Astrocyte (in vitro differentiated cells and primary cell): ENCODE measurements around the gene STARD13. TPM values are rescaled to one million over a fixed set of nuclear protein-coding genes. Genes with fewer than 3 reads are reported as not detected.

Source experiments
- DNase-seq: peaks from one replicate; pipeline ENCODE4 v3.0.0-alpha.2; 2010; ENCODE audit warnings: low read depth
- FAIRE-seq: peaks from 2 replicates; lab custom pipeline; 2011; peaks lifted over from hg19 to GRCh38; lab: Jason Lieb, UNC
- H2AFZ ChIP-seq: 2 replicates; pipeline ENCODE4 v1.6.0; 2012; ENCODE audit warnings: low read depth, low read length, inconsistent platforms
- H3K27ac ChIP-seq: 2 replicates; pipeline ENCODE4 v1.5.1; 2011; ENCODE audit warnings: low read depth, low read length, inconsistent platforms
- H3K27me3 ChIP-seq: 2 replicates; pipeline ENCODE4 v1.6.0; 2011; ENCODE audit warnings: low read length, inconsistent platforms; ENCODE audit not compliant: insufficient read depth
- H3K36me3 ChIP-seq: 2 replicates; pipeline ENCODE4 v1.5.1; 2011; ENCODE audit warnings: low read length, inconsistent platforms; ENCODE audit not compliant: insufficient read depth
- H3K4me1 ChIP-seq: 2 replicates; pipeline ENCODE4 v1.5.1; 2011; ENCODE audit warnings: low read length, inconsistent platforms; ENCODE audit not compliant: insufficient read depth
- H3K4me2 ChIP-seq: 2 replicates; pipeline ENCODE4 v1.6.0; 2012; ENCODE audit warnings: low read length, inconsistent platforms
- H3K4me3 ChIP-seq: 2 replicates; pipeline ENCODE4 v1.5.1; 2011; ENCODE audit warnings: low read depth, mild to moderate bottlenecking, low read length, inconsistent platforms; ENCODE audit not compliant: insufficient read depth
- H3K79me2 ChIP-seq: 2 replicates; pipeline ENCODE4 v1.6.0; 2012; ENCODE audit warnings: mild to moderate bottlenecking, low read length, inconsistent platforms; ENCODE audit not compliant: insufficient read depth
- H3K9ac ChIP-seq: 2 replicates; pipeline ENCODE4 v1.6.0; 2012; ENCODE audit warnings: mild to moderate bottlenecking, low read length, inconsistent platforms
- H3K9me3 ChIP-seq: 2 replicates; pipeline ENCODE4 v1.5.1; 2012; ENCODE audit warnings: low read depth, mild to moderate bottlenecking, low read length, inconsistent platforms; ENCODE audit not compliant: insufficient read depth
- H4K20me1 ChIP-seq: 2 replicates; pipeline ENCODE4 v1.6.0; 2012; ENCODE audit warnings: low read length, inconsistent platforms; ENCODE audit not compliant: insufficient read depth
- H3K27ac Mint-ChIP-seq: one replicate; pipeline ENCODE4 v1.8.0; 2021; ENCODE audit warnings: mild to moderate bottlenecking, mixed read lengths; ENCODE audit not compliant: unreplicated experiment
- H3K27me3 Mint-ChIP-seq: one replicate; pipeline ENCODE4 v1.8.0; 2021; ENCODE audit warnings: low read depth, mixed read lengths; ENCODE audit not compliant: unreplicated experiment
- H3K36me3 Mint-ChIP-seq: one replicate; pipeline ENCODE4 v1.8.0; 2021; ENCODE audit warnings: low read depth, mixed read lengths; ENCODE audit not compliant: unreplicated experiment
- H3K4me1 Mint-ChIP-seq: one replicate; pipeline ENCODE4 v1.8.0; 2021; ENCODE audit warnings: low read depth, mixed read lengths; ENCODE audit not compliant: unreplicated experiment
- H3K4me3 Mint-ChIP-seq: one replicate; pipeline ENCODE4 v1.8.0; 2021; ENCODE audit warnings: mild to moderate bottlenecking, moderate library complexity, mixed read lengths; ENCODE audit not compliant: unreplicated experiment
- H3K9me3 Mint-ChIP-seq: one replicate; pipeline ENCODE4 v1.8.0; 2021; ENCODE audit warnings: mild to moderate bottlenecking, mixed read lengths; ENCODE audit not compliant: unreplicated experiment
- EZH2 ChIP-seq: IDR thresholded peaks from 2 replicates; pipeline ENCODE4 v1.6.1; 2012; ENCODE audit warnings: mild to moderate bottlenecking, low read length, inconsistent platforms; ENCODE audit not compliant: insufficient read depth
- total RNA-seq: library from RNA; stranded (reverse); gene quantifications from 2 replicates; pipeline ENCODE4 v1.2.1, GENCODE V29; 2021
- TF ChIP-seq, protein P1 (sequence below): IDR thresholded peaks from 2 replicates; pipeline ENCODE4 v1.5.1; 2011; ENCODE audit warnings: low read depth, mild to moderate bottlenecking, inconsistent platforms, low read length, moderate library complexity; ENCODE audit not compliant: insufficient read depth

STARD13 gene
- total RNA-seq, 1 donor from 2014 or later = 30.1 TPM

GRCh38 chr13:33310245-33311038, 24.9 kb upstream of the STARD13 start:
- no peak for DNase-seq
- no peaks in the 10 kb centered on the region for H3K27me3 Mint-ChIP-seq
- H3K9me3 ChIP-seq = no peaks in the 10 kb centered on the region
- H3K4me3 ChIP-seq = no peak overlapping the region
- no peak overlapping the region for H3K27ac Mint-ChIP-seq
- H3K9me3 Mint-ChIP-seq = peaks cover 9% of the 10 kb centered on the region
- no peak overlapping the region for H2AFZ ChIP-seq
- H3K4me2 ChIP-seq = no peak overlapping the region
- H3K4me3 Mint-ChIP-seq = no peak overlapping the region
- peaks cover 2% of the 10 kb centered on the region for H3K36me3 Mint-ChIP-seq
- H3K4me1 Mint-ChIP-seq = peaks cover 2% of the 10 kb centered on the region
- H4K20me1 ChIP-seq = no peaks in the 10 kb centered on the region
- H3K27ac ChIP-seq = no peak overlapping the region
- no peaks in the 10 kb centered on the region for H3K4me1 ChIP-seq
- no peaks in the 10 kb centered on the region for H3K27me3 ChIP-seq
- no peaks in the 10 kb centered on the region for H3K36me3 ChIP-seq
- FAIRE-seq = no peak
- no peak for TF ChIP-seq EZH2
- TF ChIP-seq, protein P1, sequence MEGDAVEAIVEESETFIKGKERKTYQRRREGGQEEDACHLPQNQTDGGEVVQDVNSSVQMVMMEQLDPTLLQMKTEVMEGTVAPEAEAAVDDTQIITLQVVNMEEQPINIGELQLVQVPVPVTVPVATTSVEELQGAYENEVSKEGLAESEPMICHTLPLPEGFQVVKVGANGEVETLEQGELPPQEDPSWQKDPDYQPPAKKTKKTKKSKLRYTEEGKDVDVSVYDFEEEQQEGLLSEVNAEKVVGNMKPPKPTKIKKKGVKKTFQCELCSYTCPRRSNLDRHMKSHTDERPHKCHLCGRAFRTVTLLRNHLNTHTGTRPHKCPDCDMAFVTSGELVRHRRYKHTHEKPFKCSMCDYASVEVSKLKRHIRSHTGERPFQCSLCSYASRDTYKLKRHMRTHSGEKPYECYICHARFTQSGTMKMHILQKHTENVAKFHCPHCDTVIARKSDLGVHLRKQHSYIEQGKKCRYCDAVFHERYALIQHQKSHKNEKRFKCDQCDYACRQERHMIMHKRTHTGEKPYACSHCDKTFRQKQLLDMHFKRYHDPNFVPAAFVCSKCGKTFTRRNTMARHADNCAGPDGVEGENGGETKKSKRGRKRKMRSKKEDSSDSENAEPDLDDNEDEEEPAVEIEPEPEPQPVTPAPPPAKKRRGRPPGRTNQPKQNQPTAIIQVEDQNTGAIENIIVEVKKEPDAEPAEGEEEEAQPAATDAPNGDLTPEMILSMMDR = no peak
- H3K9ac ChIP-seq = no peak overlapping the region
- H3K79me2 ChIP-seq = no peaks in the 10 kb centered on the region

DNA sequence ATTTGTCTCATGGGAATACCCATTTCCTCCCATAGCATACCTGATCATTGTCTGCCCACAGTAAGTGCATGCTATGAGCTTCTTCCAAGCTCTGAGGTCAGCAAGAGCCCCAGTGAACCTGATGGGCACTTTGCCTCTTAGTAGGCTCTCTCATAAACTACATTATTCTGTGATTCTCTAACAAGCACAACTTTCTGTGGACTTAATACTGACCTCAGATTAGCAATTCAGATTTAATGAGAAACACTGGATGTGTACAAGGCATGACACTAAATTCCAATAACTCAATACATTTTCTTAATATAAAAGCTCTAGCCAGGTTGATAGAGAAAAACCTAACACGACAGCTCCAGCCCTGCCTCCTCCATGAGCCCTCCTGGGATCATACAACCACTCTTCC, 23.3 kb upstream of the STARD13 start:
- Mint-ChIP-seq H3K27me3 (no peaks in the 10 kb centered on the region), H3K4me1 (peaks cover 2% of the 10 kb centered on the region), H3K9me3 (peaks cover 9% of the 10 kb centered on the region), H3K27ac (no peak overlapping the region), H3K4me3 (no peak overlapping the region), H3K36me3 (peaks cover 2% of the 10 kb centered on the region)
- Histone ChIP-seq H3K36me3 (no peaks in the 10 kb centered on the region), H4K20me1 (no peaks in the 10 kb centered on the region), H3K9me3 (no peaks in the 10 kb centered on the region), H3K4me2 (no peak overlapping the region), H3K4me1 (no peaks in the 10 kb centered on the region), H3K4me3 (no peak overlapping the region), H2AFZ (no peak overlapping the region), H3K9ac (no peak overlapping the region), H3K27me3 (no peaks in the 10 kb centered on the region), H3K27ac (no peak overlapping the region), H3K79me2 (no peaks in the 10 kb centered on the region)
- DNase-seq (no peak), FAIRE-seq (no peak)
- TF ChIP-seq EZH2 = no peak
- TF ChIP-seq, protein P1 = no peak

- FAIRE-seq (no peak), DNase-seq (peak; percentile 90)
- no peak overlapping the region for H3K27ac Mint-ChIP-seq
- Histone ChIP-seq H3K79me2 (no peaks in the 10 kb centered on the region), H3K4me2 (no peak overlapping the region), H2AFZ (no peak overlapping the region), H3K4me3 (no peak overlapping the region), H3K9ac (no peak overlapping the region), H3K9me3 (no peaks in the 10 kb centered on the region), H3K4me1 (no peaks in the 10 kb centered on the region), H3K27me3 (no peaks in the 10 kb centered on the region), H4K20me1 (no peaks in the 10 kb centered on the region), H3K27ac (no peak overlapping the region), H3K36me3 (no peaks in the 10 kb centered on the region)
- peaks cover 9% of the 10 kb centered on the region for H3K9me3 Mint-ChIP-seq
- no peaks in the 10 kb centered on the region for H3K27me3 Mint-ChIP-seq
- peaks cover 2% of the 10 kb centered on the region for H3K4me1 Mint-ChIP-seq
- H3K36me3 Mint-ChIP-seq = peaks cover 2% of the 10 kb centered on the region
- TF ChIP-seq, protein P1 = no peak
- TF ChIP-seq EZH2 = no peak
- H3K4me3 Mint-ChIP-seq = no peak overlapping the region
Measured at GRCh38 chr13:33307843-33308242, 22.3 kb upstream of the STARD13 start.
